ENCODE data around the gene RNF121. TPM values are rescaled to one million over a fixed set of nuclear protein-coding genes. Genes with fewer than 3 reads are reported as not detected.

Gene RNF121
- total and polyA plus RNA-seq, 2 of the 8 experiments (the other 6 are each of a cell fraction or from before 2014, with no cell fraction given), result 39.7 to 51.6 TPM

- Histone ChIP-seq H3K56ac (replicated peaks; ENCODE audit: insufficient read length, low read depth, low read length) (no peak overlapping the region), H4K5ac (ENCODE audit: insufficient read length, low read depth, low read length) (no peak overlapping the region), H2BK120ac (replicated peaks; ENCODE audit: low read depth, low read length) (no peak overlapping the region), H3K9ac (replicated peaks in 1 of 4; ENCODE audit: extremely low read depth in 1 of 4, low read depth in 3 of 4, low read length in 3 of 4) (no peak overlapping the region), H2BK20ac (ENCODE audit: low read length) (no peak overlapping the region), H4K91ac (replicated peaks; ENCODE audit: insufficient read length, low read length) (no peak overlapping the region), H3K4me2 (ENCODE audit: insufficient read depth in 1 of 2, low read depth in 2 of 2, low read length in 2 of 2) (no peak overlapping the region), H3K23me2 (ENCODE audit: low read depth, low read length) (no peaks in the 10 kb centered on the region), H3K18ac (ENCODE audit: extremely low read depth, low read length) (no peak overlapping the region), H2BK12ac (ENCODE audit: low read depth, low read length) (no peak overlapping the region), H3K9me3 (ENCODE audit: insufficient read depth in 2 of 2, low read depth in 1 of 2, low read length in 1 of 2) (no peaks in the 10 kb centered on the region), H3K4ac (replicated peaks; ENCODE audit: insufficient read length, low read depth, low read length) (no peak overlapping the region), H3K36me3 (ENCODE audit: control insufficient read depth in 2 of 4, insufficient read depth in 4 of 4, low read length in 3 of 4) (peaks cover 0 to 12% (median 5%) of the 10 kb centered on the region in 4 experiments; a peak in 3 of 8 replicates), H2AFZ (ENCODE audit: low read length) (no peak overlapping the region), H2AK5ac (ENCODE audit: low read depth, low read length) (no peak overlapping the region), H3K79me1 (ENCODE audit: low read depth, low read length) (no peaks in the 10 kb centered on the region), H2BK5ac (ENCODE audit: low read depth, low read length) (no peak overlapping the region), H3K27me3 (replicated peaks in 1 of 4; ENCODE audit: control insufficient read depth in 3 of 4, extremely low read depth in 1 of 4, insufficient read depth in 3 of 4, low read length in 3 of 4) (no peaks in the 10 kb centered on the region), H3K14ac (ENCODE audit: insufficient read length) (no peak overlapping the region), H3K4me1 (replicated peaks in 1 of 4; ENCODE audit: control insufficient read depth in 3 of 4, insufficient read depth in 4 of 4, low read length in 3 of 4) (no peaks in the 10 kb centered on the region), H2BK15ac (ENCODE audit: low read length) (no peak overlapping the region), H3K27ac (ENCODE audit: low read depth, low read length) (no peak overlapping the region), H3K23ac (ENCODE audit: insufficient read length) (no peak overlapping the region), H4K20me1 (replicated peaks in 1 of 2; ENCODE audit: control insufficient read depth in 1 of 2, insufficient read depth in 2 of 2, low read length in 2 of 2) (peaks cover 8 to 14% of the 10 kb centered on the region in 2 experiments), H3K79me2 (ENCODE audit: control insufficient read depth in 1 of 2, insufficient read depth in 2 of 2, low read length in 2 of 2) (peaks cover 0 to 48% of the 10 kb centered on the region in 2 experiments; a peak in 2 of 4 replicates), H4K8ac (ENCODE audit: extremely low read depth, insufficient read depth, low read length) (no peak overlapping the region), H3K4me3 (ENCODE audit: extremely low read depth in 1 of 4, insufficient read depth in 2 of 4, low read depth in 3 of 4, low read length in 4 of 4) (no peak overlapping the region)
- TF ChIP-seq PHF8 (conservative IDR thresholded peaks at IDR 0.05; ENCODE audit: low read depth, low read length), result no peak
- no peak for TF ChIP-seq SIN3A (conservative IDR thresholded peaks at IDR 0.05 in 1 of 2, IDR thresholded peaks at IDR 0.05 in 1 of 2; ENCODE audit: low read depth in 1 of 2, low read length in 2 of 2)
- TF ChIP-seq CTBP2 (IDR thresholded peaks at IDR 0.05; ENCODE audit: borderline replicate concordance, insufficient read depth, insufficient read length, low read length), result no peak
- TF ChIP-seq MAX (IDR thresholded peaks at IDR 0.05), result no peak
- no peak for TF ChIP-seq SIRT6 (IDR thresholded peaks at IDR 0.05; ENCODE audit: low read length)
- no peak for TF ChIP-seq CHD2 (IDR thresholded peaks at IDR 0.05; ENCODE audit: low read length)
- no peak for TF ChIP-seq KDM4A (IDR thresholded peaks at IDR 0.05; ENCODE audit: low read depth, low read length, severe bottlenecking)
- no peak for TF ChIP-seq JUN (IDR thresholded peaks at IDR 0.05; ENCODE audit: low read depth, low read length)
- TF ChIP-seq CHD1 (IDR thresholded peaks at IDR 0.05; ENCODE audit: low read depth, low read length), result no peak
- no peak for DNase-seq (ENCODE audit: low read depth in 1 of 2, low spot score in 2 of 2)
- WGBS, 2 experiments (ENCODE audit: extremely low coverage in 1 of 2, insufficient coverage in 1 of 2, insufficient read length in 1 of 2, insufficient replicate concordance in 2 of 2, low coverage in 1 of 2, low lambda C conversion rate in 2 of 2, missing lambda C conversion rate in 1 of 2), result 61% methylated on average over 3 of the region's 3 CpGs; no CpG with 5 or more reads in 1 of the 2 experiments
- POLR2A ChIA-PET (ENCODE audit: partially characterized antibody), result interaction anchor here (0.6 to 1.8 kb wide), 3 partner anchors 12 to 92 kb away, joined by 3 to 5 read pairs (median 3); partner anchors contain the start of genes RNF121 and XNDC1N
- FAIRE-seq, result no peak
- CTCF ChIA-PET (ENCODE audit: partially characterized antibody), result interaction anchor here (1.1 to 3.4 kb wide), 5 partner anchors 8 to 188 kb away, joined by 3 to 25 read pairs (median 4); partner anchors contain the start of genes RNF121 and XNDC1N
These were observed 27.1 kb downstream of the RNF121 start for GRCh38 chr11:71955898-71956456.

Data from H1 (cell line).